Measurements from ENCODE around the gene CSPG4.

- TF ChIP-seq CTCF (IDR thresholded peaks at IDR 0.05; ENCODE audit: borderline replicate concordance, extremely low read depth, low read length, poor library complexity, severe bottlenecking) (no peak), EZH2 (IDR thresholded peaks at IDR 0.05; ENCODE audit: borderline replicate concordance, low read depth, low read length, severe bottlenecking) (no peak)
These were observed 6.0 kb downstream of the CSPG4 start for GRCh38 chr15:75706682-75706954.

Measured in DND-41 (cell line).